Astrocyte of the cerebellum (primary cell): ENCODE measurements around the gene RAB5B.

Experiments
- DNase-seq: peaks from one replicate; pipeline ENCODE4 v3.0.0-alpha.2; 2011; ENCODE audit warnings: low read depth
- H3K4me3 ChIP-seq: 2 replicates; pipeline ENCODE4 v1.5.1; 2011; ENCODE audit warnings: mild to moderate bottlenecking, low read depth, low read length, moderate library complexity
- in situ Hi-C: cut with HindIII; loops from 2 replicates; pipeline ENCODE4 v1.10.0; 2017; ENCODE audit warnings: low sequenced_read_pairs
- TF ChIP-seq, protein P1 (sequence below): IDR thresholded peaks from 2 replicates; pipeline ENCODE4 v1.5.1; 2012; ENCODE audit warnings: low read length, low read depth, moderate library complexity, mild to moderate bottlenecking; ENCODE audit errors: missing control alignments

The RAB5B gene

DNA sequence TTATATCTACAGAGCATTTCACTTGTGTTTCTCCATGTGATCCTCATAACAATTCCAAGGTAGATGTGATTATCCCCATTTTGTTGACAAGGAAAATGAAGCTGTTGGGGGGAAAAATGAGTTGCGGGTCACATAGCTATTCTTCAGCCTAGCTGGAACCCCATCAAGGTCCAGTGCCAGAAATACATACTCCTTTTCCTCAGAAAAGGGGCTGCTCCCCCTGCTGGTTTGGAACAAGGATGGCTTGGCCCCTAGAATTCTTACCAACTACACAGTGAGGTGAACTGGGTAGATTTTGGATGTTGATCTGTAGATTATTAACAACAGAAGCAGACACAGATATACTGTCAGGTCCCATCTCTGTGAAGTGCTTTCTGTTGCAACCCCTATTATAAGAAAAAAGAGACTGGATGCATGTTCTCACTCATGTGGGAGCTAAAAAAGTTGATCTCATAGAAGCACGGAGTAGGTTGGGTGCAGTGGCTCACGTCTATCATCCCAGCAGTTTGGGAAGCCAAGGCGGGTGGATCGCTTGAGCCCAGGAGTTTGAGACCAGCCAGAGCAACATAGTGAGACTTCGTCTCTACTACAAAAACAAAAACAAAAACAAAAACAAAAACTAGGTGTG is 55.9 kb downstream of the RAB5B start:
- H3K4me3 ChIP-seq = no peak overlapping the region
- in situ Hi-C loops = loop anchor here (10.0 kb wide), 1 partner anchor 55 kb away; the partner anchor contains the start of gene RAB5B
- peak; percentile 43 for DNase-seq
- TF ChIP-seq, protein P1, sequence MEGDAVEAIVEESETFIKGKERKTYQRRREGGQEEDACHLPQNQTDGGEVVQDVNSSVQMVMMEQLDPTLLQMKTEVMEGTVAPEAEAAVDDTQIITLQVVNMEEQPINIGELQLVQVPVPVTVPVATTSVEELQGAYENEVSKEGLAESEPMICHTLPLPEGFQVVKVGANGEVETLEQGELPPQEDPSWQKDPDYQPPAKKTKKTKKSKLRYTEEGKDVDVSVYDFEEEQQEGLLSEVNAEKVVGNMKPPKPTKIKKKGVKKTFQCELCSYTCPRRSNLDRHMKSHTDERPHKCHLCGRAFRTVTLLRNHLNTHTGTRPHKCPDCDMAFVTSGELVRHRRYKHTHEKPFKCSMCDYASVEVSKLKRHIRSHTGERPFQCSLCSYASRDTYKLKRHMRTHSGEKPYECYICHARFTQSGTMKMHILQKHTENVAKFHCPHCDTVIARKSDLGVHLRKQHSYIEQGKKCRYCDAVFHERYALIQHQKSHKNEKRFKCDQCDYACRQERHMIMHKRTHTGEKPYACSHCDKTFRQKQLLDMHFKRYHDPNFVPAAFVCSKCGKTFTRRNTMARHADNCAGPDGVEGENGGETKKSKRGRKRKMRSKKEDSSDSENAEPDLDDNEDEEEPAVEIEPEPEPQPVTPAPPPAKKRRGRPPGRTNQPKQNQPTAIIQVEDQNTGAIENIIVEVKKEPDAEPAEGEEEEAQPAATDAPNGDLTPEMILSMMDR = peak; percentile 83

DNA sequence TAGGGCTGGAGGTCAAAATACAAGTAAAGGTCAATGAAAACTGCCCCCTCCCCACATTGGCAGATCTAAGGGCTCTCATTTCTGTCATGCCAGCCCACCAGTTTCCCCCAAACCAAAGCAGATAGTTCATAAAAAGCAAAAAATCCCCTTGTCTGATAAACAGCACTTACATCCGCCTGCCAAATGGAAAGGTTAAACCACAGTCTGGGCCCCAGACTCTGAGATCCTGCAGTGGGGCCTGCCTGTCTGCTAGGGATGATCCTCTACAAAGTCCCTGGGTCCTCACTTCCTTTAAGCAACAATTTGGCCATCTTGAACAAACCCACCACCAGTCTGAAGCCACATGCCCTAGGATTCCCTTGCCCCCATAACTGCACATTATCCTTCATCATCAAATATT is 58.1 kb downstream of the RAB5B start:
- in situ Hi-C loops = loop anchor here (10.0 kb wide), 1 partner anchor 57 kb away; the partner anchor contains the start of gene RAB5B
- no peak overlapping the region for H3K4me3 ChIP-seq
- TF ChIP-seq, protein P1 = no peak
- no peak for DNase-seq

DNA sequence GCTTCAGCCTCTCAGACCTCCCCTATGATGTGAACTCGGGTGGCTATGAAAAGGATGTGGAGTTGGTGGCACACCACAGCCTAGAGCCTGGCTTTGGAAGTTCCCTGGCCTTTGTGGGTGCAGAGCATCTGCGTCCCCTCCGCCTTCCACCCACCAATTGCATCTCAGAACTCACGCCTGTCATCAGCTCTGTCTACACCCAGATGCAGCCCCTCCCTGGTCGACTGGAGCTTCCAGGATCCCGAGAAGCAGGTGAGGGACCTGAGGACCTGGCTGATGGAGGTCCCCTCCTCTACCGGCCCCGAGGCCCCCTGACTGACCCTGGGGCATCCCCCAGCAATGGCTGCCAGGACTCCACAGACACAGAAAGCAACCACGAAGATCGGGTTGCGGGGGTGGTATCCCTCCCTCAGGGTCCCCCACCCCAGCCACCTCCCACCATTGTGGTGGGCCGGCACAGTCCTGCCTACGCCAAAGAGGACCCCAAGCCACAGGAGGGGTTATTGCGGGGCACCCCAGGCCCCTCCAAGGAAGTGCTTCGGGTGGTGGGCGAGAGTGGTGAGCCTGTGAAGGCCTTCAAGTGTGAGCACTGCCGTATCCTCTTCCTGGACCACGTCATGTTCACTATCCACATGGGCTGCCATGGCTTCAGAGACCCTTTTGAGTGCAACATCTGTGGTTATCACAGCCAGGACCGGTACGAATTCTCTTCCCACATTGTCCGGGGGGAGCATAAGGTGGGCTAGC is 60.9 kb downstream of the RAB5B start:
- in situ Hi-C loops = loop anchor here (10.0 kb wide), 1 partner anchor 60 kb away; the partner anchor contains the start of gene RAB5B
- TF ChIP-seq, protein P1 = no peak
- no peak for DNase-seq
- H3K4me3 ChIP-seq = no peak overlapping the region

DNA sequence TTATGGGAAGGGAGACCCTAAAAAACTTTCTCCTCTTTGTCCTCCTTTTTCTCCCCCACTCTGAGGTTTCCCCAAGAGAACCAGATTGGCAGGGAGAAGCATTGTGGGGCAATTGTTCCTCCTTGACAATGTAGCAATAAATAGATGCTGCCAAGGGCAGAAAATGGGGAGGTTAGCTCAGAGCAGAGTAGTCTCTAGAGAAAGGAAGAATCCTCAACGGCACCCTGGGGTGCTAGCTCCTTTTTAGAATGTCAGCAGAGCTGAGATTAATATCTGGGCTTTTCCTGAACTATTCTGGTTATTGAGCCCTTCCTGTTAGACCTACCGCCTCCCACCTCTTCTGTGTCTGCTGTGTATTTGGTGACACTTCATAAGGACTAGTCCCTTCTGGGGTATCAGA is 63.3 kb downstream of the RAB5B start:
- in situ Hi-C loops = loop anchor here (10.0 kb wide), 1 partner anchor 62 kb away; the partner anchor contains the start of gene RAB5B
- TF ChIP-seq, protein P1 = no peak
- H3K4me3 ChIP-seq = no peak overlapping the region
- DNase-seq = no peak

DNA sequence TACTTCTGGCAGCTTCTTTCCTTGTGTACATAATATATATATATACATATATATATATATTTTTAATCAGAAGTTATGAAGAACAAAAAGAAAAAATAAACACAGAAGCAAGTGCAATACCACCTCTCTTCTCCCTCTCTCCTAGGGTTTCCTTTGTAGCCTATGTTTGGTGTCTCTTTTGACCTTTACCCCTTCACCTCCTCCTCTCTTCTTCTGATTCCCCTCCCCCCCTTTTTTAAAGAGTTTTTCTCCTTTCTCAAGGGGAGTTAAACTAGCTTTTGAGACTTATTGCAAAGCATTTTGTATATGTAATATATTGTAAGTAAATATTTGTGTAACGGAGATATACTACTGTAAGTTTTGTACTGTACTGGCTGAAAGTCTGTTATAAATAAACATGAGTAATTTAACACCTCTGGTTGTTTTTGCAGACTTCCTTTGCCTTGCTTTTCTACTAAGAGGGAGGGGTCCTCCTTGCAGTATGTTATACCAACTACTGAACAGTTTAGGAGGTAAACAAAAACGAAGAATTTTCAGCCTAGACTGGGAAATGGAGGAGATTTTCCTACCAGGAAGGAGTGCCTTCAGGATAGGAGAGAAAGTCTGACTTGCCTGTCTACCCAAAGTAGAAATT is 64.3 kb downstream of the RAB5B start:
- TF ChIP-seq, protein P1 = no peak
- DNase-seq = no peak
- in situ Hi-C loops = loop anchor here (10.0 kb wide), 1 partner anchor 63 kb away; the partner anchor contains the start of gene RAB5B
- no peak overlapping the region for H3K4me3 ChIP-seq

DNA sequence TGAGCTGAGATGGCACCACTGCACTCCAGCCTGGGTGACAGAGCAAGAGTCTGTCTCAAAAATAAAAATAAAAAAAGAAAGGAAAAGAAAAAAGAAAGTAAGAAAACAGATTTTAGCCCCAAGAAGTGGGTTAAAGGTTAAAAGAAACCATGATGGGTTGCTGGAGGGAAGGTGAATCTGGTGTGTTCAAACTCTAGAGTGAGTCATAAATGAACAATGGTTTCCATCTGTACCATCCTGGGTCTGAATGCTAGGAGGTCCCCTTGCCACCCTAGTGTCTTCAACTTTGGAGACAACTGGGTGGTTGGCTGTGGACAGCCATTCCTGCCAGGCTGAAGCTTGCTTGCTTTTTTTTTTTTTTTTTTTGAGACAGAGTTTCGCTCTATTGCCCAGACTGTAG is 66.3 kb downstream of the RAB5B start:
- TF ChIP-seq, protein P1 = no peak
- H3K4me3 ChIP-seq = no peak overlapping the region
- no peak for DNase-seq
- in situ Hi-C loops = no loop called here
